Memory B cell (primary cell): ENCODE data around the gene SLC2A1.

ENCODE experiments used
- ATAC-seq: fragments of 150-1000 bp; cut with Tn5 transposase; 2 replicates; pipeline ENCODE4 v1.10.0; 2021; ENCODE audit warnings: low read depth, mild to moderate bottlenecking, moderate library complexity
- DNase-seq, 2 donors: peaks; one replicate each; pipeline ENCODE4 v3.0.0; 2022; ENCODE audit warnings: low spot score in 2 of 2
- H3K27ac Mint-ChIP-seq: one replicate; pipeline ENCODE4 v1.8.0; 2022; ENCODE audit warnings: mild to moderate bottlenecking, moderate library complexity, mixed read lengths
- H3K27me3 Mint-ChIP-seq: one replicate; pipeline ENCODE4 v1.8.0; 2022; ENCODE audit warnings: mixed read lengths
- H3K36me3 Mint-ChIP-seq: one replicate; pipeline ENCODE4 v1.8.0; 2022; ENCODE audit warnings: mild to moderate bottlenecking, mixed read lengths
- H3K4me1 Mint-ChIP-seq: one replicate; pipeline ENCODE4 v1.8.0; 2022; ENCODE audit warnings: mixed read lengths
- H3K4me3 Mint-ChIP-seq: one replicate; pipeline ENCODE4 v1.8.0; 2022; ENCODE audit warnings: mild to moderate bottlenecking, moderate library complexity, mixed read lengths
- H3K9me3 Mint-ChIP-seq: one replicate; pipeline ENCODE4 v1.8.0; 2022; ENCODE audit warnings: mixed read lengths

The SLC2A1 gene

GRCh38 chr1:42936309-42937078 lies 22.2 kb downstream of the SLC2A1 start:
- Mint-ChIP-seq H3K4me1 (peaks cover 89% of the 10 kb centered on the region), H3K27me3 (no peaks in the 10 kb centered on the region), H3K4me3 (peak overlapping the region; percentile 61), H3K36me3 (peaks cover 40% of the 10 kb centered on the region), H3K9me3 (no peaks in the 10 kb centered on the region), H3K27ac (peak overlapping the region; percentile 96)
- ATAC-seq (no peak), DNase-seq (peak in 1 of 2 donors; percentile 11)

GRCh38 chr1:42935971-42936308 lies 22.7 kb downstream of the SLC2A1 start:
- peaks cover 38% of the 10 kb centered on the region for H3K36me3 Mint-ChIP-seq
- no peaks in the 10 kb centered on the region for H3K9me3 Mint-ChIP-seq
- ATAC-seq: no peak
- peaks cover 89% of the 10 kb centered on the region for H3K4me1 Mint-ChIP-seq
- H3K27me3 Mint-ChIP-seq: no peaks in the 10 kb centered on the region
- H3K4me3 Mint-ChIP-seq: no peak overlapping the region
- no peak for DNase-seq
- H3K27ac Mint-ChIP-seq: peak overlapping the region; percentile 96

DNA sequence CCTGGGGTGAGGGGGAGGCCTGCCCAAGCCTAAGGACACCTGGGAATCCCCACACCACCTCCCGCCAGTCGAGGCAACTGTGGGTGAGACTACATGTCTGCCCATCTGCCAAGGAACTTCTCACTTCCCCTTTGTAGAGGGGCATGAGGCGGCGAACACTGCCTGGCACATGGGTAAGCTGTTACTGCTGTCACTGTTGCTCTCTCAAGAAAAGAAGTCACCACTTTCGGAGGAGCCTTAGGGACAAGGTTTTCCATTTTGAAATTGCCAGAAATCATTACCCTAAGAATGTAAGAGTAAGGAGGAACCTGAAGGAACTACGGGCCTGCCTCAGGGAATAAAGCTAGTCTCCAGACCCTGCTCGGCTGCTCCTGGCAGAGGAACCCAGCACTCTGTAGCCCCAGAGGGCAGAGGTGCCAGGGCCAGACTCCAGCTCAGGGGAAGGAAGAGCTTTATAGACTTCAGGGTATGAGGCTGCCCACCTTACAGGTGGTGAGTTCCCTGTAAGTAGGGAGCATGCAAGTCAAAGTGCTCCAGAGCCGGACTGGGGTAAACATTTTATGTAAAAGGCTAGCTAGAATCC lies 23.3 kb downstream of the SLC2A1 start:
- Mint-ChIP-seq H3K36me3 (peaks cover 34% of the 10 kb centered on the region), H3K9me3 (no peaks in the 10 kb centered on the region), H3K27ac (peak overlapping the region; percentile 96), H3K27me3 (no peaks in the 10 kb centered on the region), H3K4me1 (peaks cover 85% of the 10 kb centered on the region), H3K4me3 (peak overlapping the region; percentile 83)
- ATAC-seq: peak; percentile 72
- peak; percentile 68 to 81 for DNase-seq

DNA sequence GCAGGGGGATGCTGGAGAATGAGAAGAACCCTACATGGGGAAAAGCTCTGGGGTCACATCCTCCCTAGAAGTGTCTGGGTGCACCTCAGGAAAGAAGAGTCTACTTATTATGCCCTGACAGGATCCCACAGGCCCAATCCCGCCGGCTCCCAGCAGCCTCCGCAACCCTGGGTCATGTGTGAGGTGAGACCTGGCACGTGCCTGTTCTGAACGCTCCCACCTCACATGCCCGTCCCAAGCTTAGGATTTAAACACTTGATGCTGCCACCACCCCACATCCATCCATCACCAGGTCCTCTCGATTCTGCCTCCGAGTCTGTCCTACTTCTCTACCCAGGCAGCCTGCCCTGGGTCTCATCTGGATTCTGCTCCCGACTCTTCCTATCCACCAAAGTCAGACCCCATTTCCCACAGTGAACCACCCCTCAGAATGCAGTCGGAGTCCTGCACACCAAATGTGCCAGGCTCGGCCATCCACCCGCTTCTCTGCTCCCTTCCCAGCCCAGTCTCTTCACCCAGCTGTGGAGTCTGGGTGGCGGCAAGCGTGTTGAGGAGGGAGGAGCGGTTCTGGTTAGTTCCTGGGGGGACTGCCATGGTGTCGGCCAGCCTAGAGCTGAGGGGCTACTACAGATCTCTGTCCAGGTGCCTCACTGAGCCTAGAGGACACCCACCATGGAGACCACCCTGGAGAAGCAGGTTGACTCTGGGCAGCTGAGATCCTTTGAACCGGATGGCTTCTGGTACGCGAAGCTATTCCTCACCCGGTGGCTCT lies 23.9 kb downstream of the SLC2A1 start:
- DNase-seq: no peak
- H3K27me3 Mint-ChIP-seq: no peaks in the 10 kb centered on the region
- peaks cover 31% of the 10 kb centered on the region for H3K36me3 Mint-ChIP-seq

DNA sequence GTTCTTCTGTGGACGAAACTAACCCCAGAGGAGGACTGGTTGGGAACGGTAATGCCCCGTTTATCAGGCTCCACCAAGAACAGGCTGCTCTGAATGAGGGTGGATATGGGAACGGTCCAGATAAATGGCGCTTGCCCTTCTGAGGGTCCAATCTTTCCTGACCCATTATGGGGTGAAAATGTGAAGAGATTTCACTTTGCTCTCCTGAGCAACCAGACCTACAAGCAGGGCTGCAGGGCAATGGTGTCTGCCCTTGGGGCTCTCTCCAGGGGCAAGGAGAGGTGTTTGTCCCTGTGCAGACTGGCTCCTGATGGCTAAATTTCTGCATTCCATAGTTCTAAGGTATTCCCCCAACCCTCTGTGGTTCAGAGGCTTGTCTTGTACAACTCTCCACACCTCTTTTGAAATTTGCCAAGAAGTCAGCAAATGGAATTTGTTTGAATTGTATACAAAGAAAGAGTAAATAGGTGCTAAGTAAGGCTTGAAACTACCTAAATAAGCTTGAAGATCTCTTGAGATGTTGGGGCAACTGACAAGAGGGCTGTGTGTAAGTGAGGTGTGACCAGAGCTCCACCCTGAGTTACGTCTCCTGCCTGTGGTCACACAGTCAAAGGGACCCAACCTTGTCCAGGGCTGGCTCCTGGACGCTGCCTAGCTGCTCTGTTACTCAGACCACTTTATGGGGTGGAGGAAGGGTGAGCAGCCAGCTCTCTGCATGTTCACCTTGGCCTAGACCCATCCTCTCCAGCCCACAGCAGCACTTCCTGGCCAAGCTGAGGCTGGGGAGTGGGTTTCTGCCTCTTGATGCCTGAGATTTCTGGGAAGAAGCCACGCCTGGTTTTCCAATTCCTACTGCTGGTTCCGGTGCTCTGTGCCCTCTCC lies 24.8 kb downstream of the SLC2A1 start:
- Mint-ChIP-seq H3K27me3 (no peaks in the 10 kb centered on the region), H3K9me3 (no peaks in the 10 kb centered on the region), H3K4me3 (peak overlapping the region; percentile 83), H3K4me1 (peaks cover 84% of the 10 kb centered on the region), H3K36me3 (peaks cover 33% of the 10 kb centered on the region), H3K27ac (peak overlapping the region; percentile 96)
- no peak for ATAC-seq
- DNase-seq: no peak

More for the DNA sequence above, 23.9 kb downstream of the SLC2A1 start:
- Mint-ChIP-seq H3K27ac (peak overlapping the region; percentile 96), H3K9me3 (no peaks in the 10 kb centered on the region), H3K4me3 (peak overlapping the region; percentile 83), H3K4me1 (peaks cover 84% of the 10 kb centered on the region)
- ATAC-seq: no peak

GRCh38 chr1:42933060-42933586 lies 25.5 kb downstream of the SLC2A1 start:
- DNase-seq (no peak), ATAC-seq (no peak)
- H3K36me3 Mint-ChIP-seq: peaks cover 34% of the 10 kb centered on the region
- peak overlapping the region; percentile 96 for H3K27ac Mint-ChIP-seq
- H3K9me3 Mint-ChIP-seq: no peaks in the 10 kb centered on the region
- H3K4me1 Mint-ChIP-seq: peaks cover 79% of the 10 kb centered on the region
- H3K27me3 Mint-ChIP-seq: no peaks in the 10 kb centered on the region
- peak overlapping the region; percentile 83 for H3K4me3 Mint-ChIP-seq

DNA sequence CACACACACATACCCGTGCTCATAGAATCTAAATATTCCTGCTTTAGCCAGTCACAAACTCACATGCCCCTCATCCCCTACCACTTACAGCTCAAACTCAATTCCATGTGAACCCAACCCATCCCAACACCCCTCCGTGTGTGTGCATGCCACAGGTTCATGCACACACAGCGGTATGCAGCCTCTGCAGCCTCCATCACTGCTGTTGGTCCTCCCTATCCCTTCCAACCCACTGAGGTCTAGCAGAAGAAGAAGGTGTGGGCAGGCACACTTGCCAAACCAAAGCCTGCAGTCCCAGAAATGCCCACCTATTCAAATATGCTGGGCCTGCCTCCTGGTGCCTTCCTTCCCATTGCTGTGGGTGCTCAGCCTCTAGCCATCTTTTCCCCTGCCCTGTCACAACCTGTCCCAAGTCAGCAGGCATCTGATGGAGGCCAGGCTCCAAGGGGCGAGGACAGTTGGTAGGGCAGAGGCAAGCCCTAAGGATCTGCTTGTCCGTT lies 26.2 kb downstream of the SLC2A1 start:
- no peak for DNase-seq
- H3K27me3 Mint-ChIP-seq: no peaks in the 10 kb centered on the region
- H3K36me3 Mint-ChIP-seq: peaks cover 34% of the 10 kb centered on the region
- peaks cover 75% of the 10 kb centered on the region for H3K4me1 Mint-ChIP-seq
- H3K9me3 Mint-ChIP-seq: no peaks in the 10 kb centered on the region
- H3K27ac Mint-ChIP-seq: peak overlapping the region; percentile 96
- ATAC-seq: no peak
- H3K4me3 Mint-ChIP-seq: peak overlapping the region; percentile 83

DNA sequence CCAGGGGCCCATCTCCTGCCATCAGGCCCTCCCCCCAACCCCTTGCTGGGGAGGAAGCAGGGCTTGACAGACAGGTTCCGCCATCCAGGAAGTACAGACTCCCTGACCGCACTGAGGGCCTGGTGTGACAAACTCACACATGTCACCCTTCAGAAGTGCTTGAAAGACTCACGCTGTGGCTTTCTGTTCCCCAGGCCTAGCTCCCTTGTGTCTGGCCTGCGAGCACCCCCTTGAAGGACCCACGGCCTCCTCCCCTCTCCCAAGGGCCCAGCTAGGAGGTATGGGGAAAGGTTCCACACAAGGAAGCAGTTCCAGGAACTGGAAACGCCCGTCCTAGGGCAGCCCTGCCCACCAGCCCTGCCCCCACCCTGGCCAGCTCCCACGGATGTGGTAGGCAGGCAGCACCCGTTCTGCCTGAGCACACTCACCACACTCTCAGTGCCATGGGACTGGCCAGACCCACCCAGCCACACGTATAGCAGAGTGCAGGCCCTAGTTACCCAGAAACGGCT lies 26.7 kb downstream of the SLC2A1 start:
- no peaks in the 10 kb centered on the region for H3K27me3 Mint-ChIP-seq
- H3K4me1 Mint-ChIP-seq: peaks cover 71% of the 10 kb centered on the region
- DNase-seq (peak; percentile 72 to 81), ATAC-seq (peak; percentile 73)
- peaks cover 36% of the 10 kb centered on the region for H3K36me3 Mint-ChIP-seq
- peak overlapping the region; percentile 96 for H3K27ac Mint-ChIP-seq
- no peaks in the 10 kb centered on the region for H3K9me3 Mint-ChIP-seq
- H3K4me3 Mint-ChIP-seq: peak overlapping the region; percentile 83

DNA sequence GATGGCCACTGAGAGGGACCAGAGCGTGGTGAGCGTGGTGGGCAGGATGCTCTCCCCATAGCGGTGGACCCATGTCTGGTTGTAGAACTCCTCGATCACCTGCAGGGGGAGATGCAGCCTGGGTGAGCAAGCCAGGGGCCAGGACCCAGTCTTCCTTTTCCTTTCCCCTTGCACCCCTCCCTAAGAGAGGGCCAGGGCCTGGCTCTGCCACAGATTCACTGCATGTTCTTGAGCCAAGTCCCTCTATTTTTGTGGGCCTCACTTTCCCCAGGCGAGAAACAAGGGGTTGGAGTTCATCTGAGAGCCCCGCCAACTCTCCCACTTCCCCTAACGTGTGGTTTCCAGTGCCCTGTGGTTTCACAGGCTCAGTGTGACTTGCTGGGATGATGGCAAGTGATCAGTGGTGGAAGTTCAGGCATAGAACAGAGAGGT lies 27.5 kb downstream of the SLC2A1 start:
- Mint-ChIP-seq H3K4me1 (peaks cover 63% of the 10 kb centered on the region), H3K4me3 (peak overlapping the region; percentile 83), H3K27ac (peak overlapping the region; percentile 96), H3K27me3 (no peaks in the 10 kb centered on the region), H3K36me3 (peaks cover 35% of the 10 kb centered on the region), H3K9me3 (no peaks in the 10 kb centered on the region)
- ATAC-seq: peak; percentile 14
- no peak for DNase-seq

- peak overlapping the region; percentile 83 for H3K4me3 Mint-ChIP-seq
- no peak for ATAC-seq
- peak overlapping the region; percentile 96 for H3K27ac Mint-ChIP-seq
Observed at GRCh38 chr1:42930178-42931107, 28.2 kb downstream of the SLC2A1 start.

DNA sequence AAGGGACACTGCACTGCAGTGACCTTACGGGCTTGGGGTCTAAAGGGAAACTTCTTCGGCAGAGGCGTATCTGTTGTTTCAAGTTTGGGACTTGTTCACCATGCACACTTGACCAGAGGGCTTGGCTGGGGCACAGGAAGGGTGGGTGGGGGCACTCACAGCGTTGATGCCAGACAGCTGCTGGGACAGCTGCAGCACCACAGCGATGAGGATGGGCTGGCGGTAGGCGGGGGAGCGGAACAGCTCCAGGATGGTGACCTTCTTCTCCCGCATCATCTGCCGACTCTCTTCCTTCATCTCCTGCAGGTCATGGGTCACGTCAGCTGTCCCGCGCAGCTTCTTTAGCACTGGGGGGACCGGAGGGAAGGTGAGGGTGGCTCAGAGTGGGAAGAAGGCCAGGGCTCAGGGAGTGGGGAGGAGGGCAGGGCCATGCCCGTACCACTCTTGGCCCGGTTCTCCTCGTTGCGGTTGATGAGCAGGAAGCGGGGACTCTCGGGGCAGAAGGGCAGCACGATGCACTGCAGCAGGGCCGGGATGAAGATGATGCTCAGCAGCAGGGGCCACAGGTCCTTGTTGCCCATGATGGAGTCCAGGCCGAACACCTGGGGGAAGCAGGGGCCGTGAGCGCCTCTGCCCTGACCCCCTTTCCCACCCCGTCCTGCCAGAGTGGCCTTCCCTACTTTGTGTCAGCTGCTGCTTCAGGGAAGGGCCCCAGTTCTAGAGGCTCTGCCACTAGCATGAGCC lies 29.1 kb downstream of the SLC2A1 start:
- no peaks in the 10 kb centered on the region for H3K27me3 Mint-ChIP-seq
- H3K4me3 Mint-ChIP-seq: peak overlapping the region; percentile 37
- H3K27ac Mint-ChIP-seq: peak overlapping the region; percentile 45
- DNase-seq: no peak
- peaks cover 33% of the 10 kb centered on the region for H3K36me3 Mint-ChIP-seq
- peaks cover 60% of the 10 kb centered on the region for H3K4me1 Mint-ChIP-seq
- no peak for ATAC-seq
- H3K9me3 Mint-ChIP-seq: no peaks in the 10 kb centered on the region

More at GRCh38 chr1:42930178-42931107, 28.2 kb downstream of the SLC2A1 start:
- peaks cover 35% of the 10 kb centered on the region for H3K36me3 Mint-ChIP-seq
- peaks cover 61% of the 10 kb centered on the region for H3K4me1 Mint-ChIP-seq
- no peaks in the 10 kb centered on the region for H3K27me3 Mint-ChIP-seq
- DNase-seq: no peak
- no peaks in the 10 kb centered on the region for H3K9me3 Mint-ChIP-seq

DNA sequence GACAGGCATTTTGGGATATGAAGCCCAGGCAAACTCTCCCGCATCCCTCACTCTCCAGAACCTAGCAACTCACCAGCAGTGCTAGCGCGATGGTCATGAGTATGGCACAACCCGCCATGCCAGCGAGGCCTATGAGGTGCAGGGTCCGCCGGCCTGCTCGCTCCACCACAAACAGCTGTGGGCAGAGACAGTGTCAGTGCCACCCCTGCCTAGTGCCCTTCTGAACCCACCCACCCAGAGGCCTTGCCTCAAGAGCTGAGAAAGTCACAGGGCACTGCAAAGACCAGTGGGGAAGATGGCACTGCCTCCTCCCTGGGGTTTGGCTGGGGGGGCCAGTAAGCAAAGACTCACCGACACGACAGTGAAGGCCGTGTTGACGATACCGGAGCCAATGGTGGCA lies 29.8 kb downstream of the SLC2A1 start:
- Mint-ChIP-seq H3K4me3 (no peak overlapping the region), H3K4me1 (peaks cover 52% of the 10 kb centered on the region), H3K9me3 (no peaks in the 10 kb centered on the region), H3K27me3 (no peaks in the 10 kb centered on the region), H3K27ac (no peak overlapping the region), H3K36me3 (peaks cover 29% of the 10 kb centered on the region)
- ATAC-seq (no peak), DNase-seq (no peak)
